Upper lobe of left lung (tissue), 4 donors: ENCODE data around the gene P2RY11.

Experiments used
- EP300 ChIP-seq, 4 donors: sonication (generic); formaldehyde crosslinking; IDR thresholded peaks; one replicate each; pipeline ENCODE4 v1.5.1; 2017; ENCODE audit warnings: antibody characterized with exemption in 4 of 4, control low read depth in 2 of 4
- POLR2A ChIP-seq, 4 donors: fragments of 450-650 bp; IDR thresholded peaks; one replicate each; pipeline ENCODE4 v1.5.1; 2016 to 2017; ENCODE audit warnings: antibody characterized with exemption in 4 of 4, mild to moderate bottlenecking in 2 of 4
- TF ChIP-seq, protein P1 (sequence below), 6 experiments: fragments of 450-650 bp in 4 of 6; fragments of 200-600 bp in 2 of 6; sonication (generic) in 2 of 6; IDR thresholded peaks; one replicate each; pipeline ENCODE4 v1.5.1; 2016 to 2019; ENCODE audit warnings: antibody characterized with exemption in 6 of 6

DNA sequence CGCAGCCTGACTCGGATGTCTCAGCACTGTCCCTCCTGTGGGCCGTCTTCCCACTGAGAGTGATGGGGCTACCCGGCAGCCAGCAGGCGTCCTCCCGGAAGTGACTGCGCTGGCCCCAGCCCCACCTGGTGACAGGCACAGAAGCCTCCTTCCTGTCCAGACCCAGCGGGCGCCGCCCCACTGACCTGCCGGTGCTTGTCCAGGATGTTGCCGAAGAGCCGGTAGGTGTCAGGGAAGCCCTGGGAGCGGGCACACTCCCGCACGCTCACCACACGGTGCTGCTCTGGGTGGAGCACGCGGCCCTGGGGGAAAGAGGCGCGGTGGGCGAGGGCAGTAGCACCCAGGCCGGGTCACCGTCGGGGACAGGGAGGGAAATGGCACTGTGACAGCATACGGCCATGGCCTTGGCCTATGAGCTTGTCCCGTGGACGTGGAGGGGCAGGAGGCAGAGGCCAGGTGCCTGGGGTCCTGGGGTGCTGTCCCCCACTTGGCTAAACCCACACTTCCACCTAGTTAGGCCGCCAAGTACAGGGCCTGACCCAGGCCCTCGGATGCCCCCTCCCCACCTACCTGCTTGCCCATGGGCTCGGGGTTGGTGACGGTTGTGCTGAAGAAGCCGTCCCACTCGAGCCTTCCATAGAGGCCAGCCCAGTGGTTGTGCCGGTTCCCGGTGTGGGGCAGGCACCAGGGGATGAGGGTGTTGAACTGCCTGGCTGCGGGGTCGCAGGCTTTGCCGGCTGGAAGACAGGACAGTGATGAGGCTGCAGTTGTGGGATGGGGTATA is 24.2 kb downstream of the P2RY11 start:
- TF ChIP-seq, protein P1, sequence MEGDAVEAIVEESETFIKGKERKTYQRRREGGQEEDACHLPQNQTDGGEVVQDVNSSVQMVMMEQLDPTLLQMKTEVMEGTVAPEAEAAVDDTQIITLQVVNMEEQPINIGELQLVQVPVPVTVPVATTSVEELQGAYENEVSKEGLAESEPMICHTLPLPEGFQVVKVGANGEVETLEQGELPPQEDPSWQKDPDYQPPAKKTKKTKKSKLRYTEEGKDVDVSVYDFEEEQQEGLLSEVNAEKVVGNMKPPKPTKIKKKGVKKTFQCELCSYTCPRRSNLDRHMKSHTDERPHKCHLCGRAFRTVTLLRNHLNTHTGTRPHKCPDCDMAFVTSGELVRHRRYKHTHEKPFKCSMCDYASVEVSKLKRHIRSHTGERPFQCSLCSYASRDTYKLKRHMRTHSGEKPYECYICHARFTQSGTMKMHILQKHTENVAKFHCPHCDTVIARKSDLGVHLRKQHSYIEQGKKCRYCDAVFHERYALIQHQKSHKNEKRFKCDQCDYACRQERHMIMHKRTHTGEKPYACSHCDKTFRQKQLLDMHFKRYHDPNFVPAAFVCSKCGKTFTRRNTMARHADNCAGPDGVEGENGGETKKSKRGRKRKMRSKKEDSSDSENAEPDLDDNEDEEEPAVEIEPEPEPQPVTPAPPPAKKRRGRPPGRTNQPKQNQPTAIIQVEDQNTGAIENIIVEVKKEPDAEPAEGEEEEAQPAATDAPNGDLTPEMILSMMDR (IDR thresholded peaks at IDR 0.05) = peak in 1 of 6 experiments; percentile 19
- TF ChIP-seq EP300 (IDR thresholded peaks at IDR 0.05) (no peak), POLR2A (IDR thresholded peaks at IDR 0.05) (peak in 1 of 4 donors; percentile 56)
